ENCODE results near the gene ADARB2. TPM values are rescaled to one million over a fixed set of nuclear protein-coding genes. Genes with fewer than 3 reads are reported as not detected.

Gene ADARB2
- total and polyA plus RNA-seq, 3 donors from 2014 or later: 8.5 to 13.0 (median 10.4) TPM

DNA sequence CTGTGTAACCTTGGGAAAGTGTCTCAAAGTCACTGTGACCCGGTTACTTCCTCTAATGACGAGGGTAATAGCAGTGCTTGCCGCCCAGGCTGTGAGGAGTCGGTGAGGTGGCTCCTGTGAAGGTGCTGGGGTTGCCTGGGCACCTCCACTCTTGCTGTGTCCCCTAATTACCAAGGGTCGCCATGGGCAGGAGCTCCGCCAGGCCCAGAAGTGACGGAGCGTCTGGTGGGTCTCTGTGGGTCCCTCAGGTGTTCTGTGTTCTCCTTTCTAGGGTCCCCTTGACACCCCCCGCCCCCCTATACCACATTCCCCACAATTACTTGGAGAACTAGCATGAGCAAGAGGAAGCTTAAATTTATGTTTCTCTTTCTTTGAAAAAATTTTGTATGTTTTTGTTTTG lies 519.7 kb downstream of the ADARB2 start:
- H3K27me3 ChIP-seq: no peaks in the 10 kb centered on the region
- H3K4me3 ChIP-seq: no peak overlapping the region
- TF ChIP-seq, protein P1, sequence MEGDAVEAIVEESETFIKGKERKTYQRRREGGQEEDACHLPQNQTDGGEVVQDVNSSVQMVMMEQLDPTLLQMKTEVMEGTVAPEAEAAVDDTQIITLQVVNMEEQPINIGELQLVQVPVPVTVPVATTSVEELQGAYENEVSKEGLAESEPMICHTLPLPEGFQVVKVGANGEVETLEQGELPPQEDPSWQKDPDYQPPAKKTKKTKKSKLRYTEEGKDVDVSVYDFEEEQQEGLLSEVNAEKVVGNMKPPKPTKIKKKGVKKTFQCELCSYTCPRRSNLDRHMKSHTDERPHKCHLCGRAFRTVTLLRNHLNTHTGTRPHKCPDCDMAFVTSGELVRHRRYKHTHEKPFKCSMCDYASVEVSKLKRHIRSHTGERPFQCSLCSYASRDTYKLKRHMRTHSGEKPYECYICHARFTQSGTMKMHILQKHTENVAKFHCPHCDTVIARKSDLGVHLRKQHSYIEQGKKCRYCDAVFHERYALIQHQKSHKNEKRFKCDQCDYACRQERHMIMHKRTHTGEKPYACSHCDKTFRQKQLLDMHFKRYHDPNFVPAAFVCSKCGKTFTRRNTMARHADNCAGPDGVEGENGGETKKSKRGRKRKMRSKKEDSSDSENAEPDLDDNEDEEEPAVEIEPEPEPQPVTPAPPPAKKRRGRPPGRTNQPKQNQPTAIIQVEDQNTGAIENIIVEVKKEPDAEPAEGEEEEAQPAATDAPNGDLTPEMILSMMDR (IDR thresholded peaks at IDR 0.05): no peak
- no peak for TF ChIP-seq POLR2A (IDR thresholded peaks at IDR 0.05)
- H3K27ac ChIP-seq: no peak overlapping the region
- DNase-seq: no peak
- peaks cover 3% of the 10 kb centered on the region for H3K36me3 ChIP-seq (ENCODE audit: low read depth, missing control alignments)
- WGBS, 2 donors: 87 to 91% methylated on average over 9 of the region's 9 CpGs
- intact Hi-C loops (cut with DNase I; ENCODE audit: low total_unique reads): no loop called here
- no peaks in the 10 kb centered on the region for H3K4me1 ChIP-seq
- H3K9me3 ChIP-seq: no peaks in the 10 kb centered on the region

DNA sequence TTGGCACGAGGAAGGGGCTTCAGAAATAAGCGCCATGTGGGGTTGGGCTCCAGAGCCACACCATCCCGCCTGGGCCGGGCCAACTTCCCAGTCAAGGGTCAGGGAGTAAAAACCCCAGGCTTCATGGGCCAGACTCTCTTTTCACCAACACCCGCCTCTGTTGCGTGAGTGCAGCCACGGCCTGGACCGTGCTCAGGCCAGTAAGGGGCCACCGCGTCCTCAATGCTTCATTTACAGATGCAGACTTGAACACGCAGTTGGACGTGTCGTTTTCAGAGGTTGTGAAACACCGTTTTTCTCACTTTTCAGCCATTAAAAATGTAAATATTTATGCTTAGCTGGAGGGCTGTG lies 520.1 kb downstream of the ADARB2 start:
- no peak overlapping the region for H3K27ac ChIP-seq
- no peak for DNase-seq
- TF ChIP-seq POLR2A (IDR thresholded peaks at IDR 0.05): no peak
- TF ChIP-seq, protein P1 (IDR thresholded peaks at IDR 0.05): no peak
- H3K27me3 ChIP-seq: no peaks in the 10 kb centered on the region
- H3K4me3 ChIP-seq: no peak overlapping the region
- WGBS, 2 donors: 93 to 95% methylated on average over 14 of the region's 14 CpGs
- intact Hi-C loops (cut with DNase I; ENCODE audit: low total_unique reads): no loop called here
- peaks cover 3% of the 10 kb centered on the region for H3K36me3 ChIP-seq (ENCODE audit: low read depth, missing control alignments)
- H3K4me1 ChIP-seq: no peaks in the 10 kb centered on the region
- H3K9me3 ChIP-seq: no peaks in the 10 kb centered on the region

- H3K27ac ChIP-seq: no peak overlapping the region
- intact Hi-C loops (cut with DNase I; ENCODE audit: low total_unique reads): no loop called here
- no peak for TF ChIP-seq POLR2A (IDR thresholded peaks at IDR 0.05)
- TF ChIP-seq, protein P1 (IDR thresholded peaks at IDR 0.05): no peak
- H3K4me3 ChIP-seq: no peak overlapping the region
- WGBS, 2 donors: 83 to 94% methylated on average over 14 to 31 of the region's 31 CpGs
- H3K9me3 ChIP-seq: no peaks in the 10 kb centered on the region
- H3K27me3 ChIP-seq: no peaks in the 10 kb centered on the region
- H3K4me1 ChIP-seq: no peaks in the 10 kb centered on the region
- no peak for DNase-seq
- peaks cover 3% of the 10 kb centered on the region for H3K36me3 ChIP-seq (ENCODE audit: low read depth, missing control alignments)
Observed at GRCh38 chr10:1216574-1217236, 520.6 kb downstream of the ADARB2 start.

DNA sequence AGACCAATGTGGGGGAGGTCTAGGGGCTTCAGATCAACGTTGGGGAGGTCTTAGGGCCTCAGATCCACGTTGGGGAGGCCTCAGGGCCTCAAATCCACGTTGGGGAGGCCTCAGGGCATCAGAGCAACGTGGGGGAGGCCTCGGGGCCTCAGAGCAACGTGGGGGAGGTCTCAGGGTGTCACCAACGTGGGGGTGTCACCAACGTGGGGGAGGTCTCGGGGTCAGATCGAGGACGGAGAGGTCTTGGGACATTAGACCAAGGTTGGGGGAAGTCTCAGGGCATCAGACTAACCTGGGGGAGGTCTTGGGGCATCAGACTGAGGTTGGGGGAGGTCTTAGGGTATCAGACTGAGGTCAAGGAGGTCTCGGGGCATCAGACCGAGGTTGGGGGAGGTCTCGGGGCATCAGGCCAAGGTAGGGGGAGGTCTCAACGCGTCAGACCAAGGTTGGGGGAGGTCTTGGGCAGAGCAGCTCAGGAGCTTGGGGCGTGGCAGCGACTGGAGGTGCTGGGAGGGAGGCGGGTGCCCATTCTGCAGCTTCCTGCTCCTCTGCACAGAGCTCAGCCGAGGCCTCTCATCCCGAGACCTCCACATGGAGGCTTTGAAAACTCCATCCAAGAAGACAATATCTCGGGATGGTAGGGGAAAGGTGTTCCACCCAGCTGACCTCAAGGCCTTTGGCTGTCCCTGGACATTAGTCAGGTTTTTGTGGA lies 521.3 kb downstream of the ADARB2 start:
- no peak for TF ChIP-seq POLR2A (IDR thresholded peaks at IDR 0.05)
- TF ChIP-seq, protein P1 (IDR thresholded peaks at IDR 0.05): no peak
- Histone ChIP-seq H3K4me3 (no peak overlapping the region), H3K36me3 (ENCODE audit: low read depth, missing control alignments) (peaks cover 3% of the 10 kb centered on the region), H3K27ac (no peak overlapping the region), H3K27me3 (no peaks in the 10 kb centered on the region), H3K9me3 (no peaks in the 10 kb centered on the region), H3K4me1 (no peaks in the 10 kb centered on the region)
- 82 to 87% methylated on average over 20 to 22 of the region's 22 CpGs for WGBS, 2 donors
- DNase-seq: no peak
- intact Hi-C loops (cut with DNase I; ENCODE audit: low total_unique reads): no loop called here

All from testis (tissue), 3 donors.